ENCODE data around the gene SERINC1. TPM values are rescaled to one million over a fixed set of nuclear protein-coding genes. Genes with fewer than 3 reads are reported as not detected.

Gene SERINC1
- total and polyA plus RNA-seq, 12 donors: 44.8 to 206 (median 169) TPM

- peaks cover 0 to 99% (median 27%) of the 10 kb centered on the region in 9 donors for H3K36me3 ChIP-seq
- no peak overlapping the region for H3K27ac ChIP-seq
- 87 to 90% methylated on average over 1 of the region's 1 CpG for WGBS, 2 donors
These were observed 42.8 kb downstream of the SERINC1 start for GRCh38 chr6:122428781-122429180.

GRCh38 chr6:122426597-122426996 lies 45.0 kb downstream of the SERINC1 start:
- ATAC-seq: no peak
- no peak for TF ChIP-seq CTCF (IDR thresholded peaks at IDR 0.05)
- 91 to 96% methylated on average over 3 of the region's 3 CpGs for WGBS, 2 donors
- Histone ChIP-seq H3K9me3 (no peaks in the 10 kb centered on the region), H3K27me3 (no peaks in the 10 kb centered on the region), H3K27ac (no peak overlapping the region), H3K4me3 (no peak overlapping the region), H3K36me3 (peaks cover 0 to 99% (median 28%) of the 10 kb centered on the region in 9 donors), H3K4me1 (no peaks in the 10 kb centered on the region)
- DNase-seq: no peak
- intact Hi-C loops (cut with DNase I): no loop called here

More at GRCh38 chr6:122428781-122429180, 42.8 kb downstream of the SERINC1 start:
- ATAC-seq (no peak), DNase-seq (no peak)
- Histone ChIP-seq H3K27me3 (no peaks in the 10 kb centered on the region), H3K9me3 (no peaks in the 10 kb centered on the region), H3K4me1 (no peaks in the 10 kb centered on the region), H3K4me3 (no peak overlapping the region)
- intact Hi-C loops (cut with DNase I): no loop called here
- TF ChIP-seq CTCF (IDR thresholded peaks at IDR 0.05): no peak

GRCh38 chr6:122423734-122424133 lies 47.9 kb downstream of the SERINC1 start:
- Histone ChIP-seq H3K4me1 (no peaks in the 10 kb centered on the region), H3K27ac (no peak overlapping the region), H3K36me3 (peaks cover 0 to 100% (median 33%) of the 10 kb centered on the region in 9 donors), H3K4me3 (no peak overlapping the region), H3K27me3 (no peaks in the 10 kb centered on the region), H3K9me3 (no peaks in the 10 kb centered on the region)
- ATAC-seq: no peak
- DNase-seq: no peak
- 89 to 95% methylated on average over 1 of the region's 1 CpG for WGBS, 2 donors
- no peak for TF ChIP-seq CTCF (IDR thresholded peaks at IDR 0.05)
- intact Hi-C loops (cut with DNase I): loop anchor here in 1 of 10 donors (5.0 kb wide), 1 partner anchor 34 kb away; no protein-coding TSS in a partner anchor

GRCh38 chr6:122422614-122423267 lies 48.9 kb downstream of the SERINC1 start:
- intact Hi-C loops (cut with DNase I): loop anchor here in 1 of 10 donors (5.0 kb wide), 1 partner anchor 35 kb away; no protein-coding TSS in a partner anchor
- no peak for TF ChIP-seq CTCF (IDR thresholded peaks at IDR 0.05)
- 94 to 97% methylated on average over 1 of the region's 1 CpG for WGBS, 2 donors
- DNase-seq: no peak
- no peak for ATAC-seq
- Histone ChIP-seq H3K27ac (no peak overlapping the region), H3K4me1 (peaks cover 0 to 1% (median 0%) of the 10 kb centered on the region in 9 donors), H3K36me3 (peaks cover 0 to 100% (median 33%) of the 10 kb centered on the region in 9 donors), H3K27me3 (no peaks in the 10 kb centered on the region), H3K4me3 (no peak overlapping the region), H3K9me3 (no peaks in the 10 kb centered on the region)
